Loucy (cell line): Measurements from ENCODE around the gene TRIP13.

Experiments used
- EZH2phosphoT487 ChIP-seq: fragments of 200-600 bp; IDR thresholded peaks from 2 replicates; pipeline ENCODE4 v1.6.1; 2018; ENCODE audit warnings: antibody characterized with exemption, mild to moderate bottlenecking, moderate library complexity, borderline replicate concordance
- TF ChIP-seq, protein P1 (sequence below): fragments of 200-600 bp; sonication (generic); conservative IDR thresholded peaks from 2 replicates; pipeline ENCODE4 v1.5.1; 2014; ENCODE audit warnings: mild to moderate bottlenecking, antibody characterized with exemption, low read length

DNA sequence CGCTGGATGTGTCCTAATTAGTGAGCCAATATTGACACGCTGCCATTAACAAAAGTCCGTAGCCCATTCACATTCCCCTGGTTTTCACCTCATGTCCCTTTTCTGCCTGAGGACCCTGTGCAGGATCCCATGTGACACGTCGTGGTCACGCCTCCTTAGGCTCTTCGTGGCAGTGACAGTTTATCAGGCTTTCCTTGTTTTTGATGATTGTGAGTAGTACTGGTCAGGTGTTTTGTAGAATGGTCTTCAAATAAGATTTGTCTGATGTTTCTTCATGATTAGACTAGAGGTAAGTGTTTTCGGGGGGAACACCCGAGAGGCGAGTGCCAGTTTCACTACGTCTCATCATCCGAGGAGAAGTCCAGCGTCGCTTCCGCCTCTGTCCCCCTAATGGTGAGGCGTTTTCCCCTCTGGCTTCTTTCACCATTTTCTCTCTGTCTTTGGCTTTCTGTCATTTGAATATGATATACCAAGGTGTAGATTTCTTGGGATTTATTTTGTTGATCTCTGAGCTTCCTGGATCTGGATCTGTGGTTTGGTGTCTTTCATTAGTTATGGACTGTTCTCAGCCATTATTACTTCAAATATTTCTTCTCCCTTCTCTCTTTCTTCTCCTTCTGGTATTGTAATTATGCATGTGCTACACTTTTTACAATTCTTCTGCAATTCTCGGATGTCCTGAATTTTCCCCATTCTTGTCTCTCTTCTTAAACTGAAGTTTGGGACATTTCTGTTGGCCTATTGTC is 57.3 kb downstream of the TRIP13 start:
- TF ChIP-seq, protein P1, sequence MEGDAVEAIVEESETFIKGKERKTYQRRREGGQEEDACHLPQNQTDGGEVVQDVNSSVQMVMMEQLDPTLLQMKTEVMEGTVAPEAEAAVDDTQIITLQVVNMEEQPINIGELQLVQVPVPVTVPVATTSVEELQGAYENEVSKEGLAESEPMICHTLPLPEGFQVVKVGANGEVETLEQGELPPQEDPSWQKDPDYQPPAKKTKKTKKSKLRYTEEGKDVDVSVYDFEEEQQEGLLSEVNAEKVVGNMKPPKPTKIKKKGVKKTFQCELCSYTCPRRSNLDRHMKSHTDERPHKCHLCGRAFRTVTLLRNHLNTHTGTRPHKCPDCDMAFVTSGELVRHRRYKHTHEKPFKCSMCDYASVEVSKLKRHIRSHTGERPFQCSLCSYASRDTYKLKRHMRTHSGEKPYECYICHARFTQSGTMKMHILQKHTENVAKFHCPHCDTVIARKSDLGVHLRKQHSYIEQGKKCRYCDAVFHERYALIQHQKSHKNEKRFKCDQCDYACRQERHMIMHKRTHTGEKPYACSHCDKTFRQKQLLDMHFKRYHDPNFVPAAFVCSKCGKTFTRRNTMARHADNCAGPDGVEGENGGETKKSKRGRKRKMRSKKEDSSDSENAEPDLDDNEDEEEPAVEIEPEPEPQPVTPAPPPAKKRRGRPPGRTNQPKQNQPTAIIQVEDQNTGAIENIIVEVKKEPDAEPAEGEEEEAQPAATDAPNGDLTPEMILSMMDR = no peak
- TF ChIP-seq EZH2phosphoT487 = no peak
